K562 (cell line): Measurements from ENCODE around the gene NEK4. TPM values are rescaled to one million over a fixed set of nuclear protein-coding genes. Genes with fewer than 3 reads are reported as not detected.

Source experiments
- ATAC-seq: fragments of 200-7000 bp; cut with Tn5 transposase; 3 replicates; pipeline ENCODE4 v1.9.1; 2020; ENCODE audit warnings: moderate library complexity
- BruUV-seq: library from RNA; stranded (reverse); fragments of 400-500 nt; replicated peaks from 2 replicates; lab custom pipeline; 2021; lab: Mats Ljungman, UMichigan
- CTCF ChIA-PET: fragments of 300-600 bp; formaldehyde crosslinking; extraction: SDS; loops from one replicate; lab custom pipeline; 2021; ENCODE audit warnings: low intra/inter-chr PET ratio; lab: Yijun Ruan, JAX
- POLR2A ChIA-PET: fragments of 300-600, 350-650 bp; sonication (Branson Sonifier 250); formaldehyde crosslinking; extraction: SDS; loops from one replicate; lab custom pipeline; 2021; ENCODE audit warnings: antibody characterized with exemption, inconsistent platforms; lab: Yijun Ruan, JAX
- DNase-seq, 4 experiments: peaks; one replicate each; pipeline versions ENCODE4 v3.0.0 to v3.0.0-alpha.2; 2011 to 2018; ENCODE audit warnings: low spot score in 3 of 4, mixed read lengths in 3 of 4; ENCODE audit errors: extremely low read depth in 1 of 4
- FAIRE-seq: peaks from 2 replicates; lab custom pipeline; 2011; peaks lifted over from hg19 to GRCh38; lab: Jason Lieb, UNC
- H2AFZ ChIP-seq: 2 replicates; pipeline ENCODE4 v1.6.0; 2011; ENCODE audit warnings: low read depth, low read length, control low read depth, inconsistent platforms
- H3K27ac ChIP-seq: fragments of 200-600 bp; 3 replicates; pipeline ENCODE4 v1.8.0; 2011; ENCODE audit warnings: low read depth, mild to moderate bottlenecking, control low read depth, inconsistent platforms, low read length, moderate library complexity, mixed read lengths; ENCODE audit errors: extremely low read depth
- H3K27me3 ChIP-seq, 2 experiments: fragments of 300-600 bp in 1 of 2; 2 replicates in 1 of 2; 3 replicates in 1 of 2; pipeline versions ENCODE4 v1.6.0 to v1.8.0; 2011; ENCODE audit warnings: inconsistent platforms in 2 of 2, low read length in 2 of 2, mild to moderate bottlenecking in 1 of 2, mixed read lengths in 1 of 2, moderate library complexity in 1 of 2; ENCODE audit not compliant: control insufficient read depth in 2 of 2, insufficient read depth in 2 of 2
- H3K36me3 ChIP-seq: fragments of 300-600 bp; 3 replicates; pipeline ENCODE4 v1.8.0; 2011; ENCODE audit warnings: mild to moderate bottlenecking, low read length, inconsistent platforms; ENCODE audit not compliant: control insufficient read depth, insufficient read depth
- H3K4me1 ChIP-seq, 2 experiments: fragments of 200-600 bp in 1 of 2; replicated peaks in 1 of 2; 2 replicates in 1 of 2; 3 replicates in 1 of 2; pipeline versions ENCODE4 v1.5.1 to v1.8.0; 2011; ENCODE audit warnings: inconsistent platforms in 2 of 2, low read length in 2 of 2, mild to moderate bottlenecking in 1 of 2, mixed read lengths in 1 of 2, moderate library complexity in 1 of 2; ENCODE audit not compliant: control insufficient read depth in 2 of 2, insufficient read depth in 2 of 2
- H3K4me2 ChIP-seq: 2 replicates; pipeline ENCODE4 v1.6.1; 2011; ENCODE audit warnings: low read length, control low read depth, inconsistent platforms, mixed read lengths; ENCODE audit not compliant: insufficient read depth
- H3K4me3 ChIP-seq: fragments of 200-600 bp; sonication (generic), shearing (Covaris generic); 2 replicates; pipeline ENCODE4 v1.5.1; 2016; ENCODE audit warnings: control low read depth, inconsistent platforms
- H3K79me2 ChIP-seq: fragments of 200-600 bp; 3 replicates; pipeline ENCODE4 v1.8.0; 2011; ENCODE audit warnings: low read length, inconsistent platforms; ENCODE audit not compliant: control insufficient read depth, insufficient read depth
- H3K9ac ChIP-seq, 2 experiments: 2 replicates each; pipeline versions ENCODE4 v1.6.0 to v1.6.1; 2011; ENCODE audit warnings: low read depth in 2 of 2, low read length in 2 of 2, control low read depth in 1 of 2, inconsistent platforms in 1 of 2, mild to moderate bottlenecking in 1 of 2, mixed read lengths in 1 of 2; ENCODE audit not compliant: insufficient read depth in 1 of 2
- H3K9me1 ChIP-seq: one replicate; pipeline ENCODE4 v1.6.0; 2011; ENCODE audit warnings: inconsistent platforms, mild to moderate bottlenecking, low read length, moderate library complexity; ENCODE audit not compliant: control insufficient read depth, insufficient read depth
- H3K9me3 ChIP-seq: replicated peaks from 2 replicates; pipeline ENCODE4 v1.5.1; 2011; ENCODE audit warnings: low read depth, low read length, inconsistent platforms; ENCODE audit not compliant: control insufficient read depth, insufficient read depth
- H4K20me1 ChIP-seq: replicated peaks from 2 replicates; pipeline ENCODE4 v1.6.1; 2011; ENCODE audit warnings: low read length, inconsistent platforms, mixed read lengths; ENCODE audit not compliant: control insufficient read depth, insufficient read depth
- CAMTA2 ChIP-seq: fragments of 250-450 bp; sonication (Bioruptor Pico); conservative IDR thresholded peaks from 2 replicates; pipeline ENCODE4 v1.5.1; 2022
- EHMT2 ChIP-seq: fragments of 450-650 bp; IDR thresholded peaks from 2 replicates; pipeline ENCODE4 v1.6.1; 2018; ENCODE audit warnings: antibody characterized with exemption
- SPI1 ChIP-seq: IDR thresholded peaks from 2 replicates; pipeline ENCODE4 v1.6.1; 2011; ENCODE audit warnings: low read depth, low read length, control low read depth, borderline replicate concordance
- ZNF274 ChIP-seq: IDR thresholded peaks from 2 replicates; pipeline ENCODE4 v1.6.1; 2011; ENCODE audit warnings: low read depth, mild to moderate bottlenecking, low read length, moderate library complexity, borderline replicate concordance
- ZNF311 ChIP-seq: fragments of 250-450 bp; sonication (Bioruptor Pico); IDR thresholded peaks from 2 replicates; pipeline ENCODE4 v1.4.0; 2020; ENCODE audit warnings: mild to moderate bottlenecking, moderate library complexity
- WGBS: fragments of 100-300 bp; shearing (Covaris generic); methylation state at CpG from one replicate; pipeline ENCODE4 v1.1.6; 2016; ENCODE audit warnings: low coverage, mixed read lengths; ENCODE audit not compliant: insufficient coverage; ENCODE audit errors: missing lambda C conversion rate; 5-methylcytosine and 5-hydroxymethylcytosine counted together
- in situ Hi-C: fragments of 300-500 bp; cut with MboI; formaldehyde crosslinking; loops from 4 replicates; pipeline ENCODE4 v1.15.0; 2018; ENCODE audit warnings: inconsistent platforms, mixed read lengths
- intact Hi-C: fragments of 100-400 bp; cut with micrococcal nuclease; formaldehyde crosslinking; loops from 2 replicates; pipeline ENCODE4 v1.14.2; 2022
- polyA plus RNA-seq, 8 experiments: library from polyadenylated mRNA; depleted of rRNA in 4 of 8; stranded (reverse) in 5 of 8; unstranded in 3 of 8; fragments of >200 nt; fragmentation: Nextera tagmentation in 2 of 8; fragmentation: Illumina TruSeq in 1 of 8; extraction: Ambion mirVana in 2 of 8; extraction: Trizol in 1 of 8; gene quantifications; 2 replicates each; pipeline versions ENCODE4 v1.2.1 to v1.2.3, GENCODE V29; 2011 to 2014; ENCODE audit warnings: inconsistent platforms in 1 of 8, missing spikeins in 1 of 8
- total RNA-seq, 7 experiments: library from RNA; depleted of rRNA in 6 of 7; stranded (reverse); fragments of >200 nt in 6 of 7; fragmentation: Illumina TruSeq in 2 of 7; extraction: Trizol in 2 of 7; gene quantifications; 2 replicates each; pipeline versions ENCODE4 v1.2.1 to v1.2.3, GENCODE V29; 2011 to 2021; ENCODE audit warnings: low replicate concordance in 1 of 7
- TF ChIP-seq, protein P1 (sequence below): fragments of 450-650 bp; conservative IDR thresholded peaks from 2 replicates; pipeline ENCODE4 v1.6.1; 2016; ENCODE audit warnings: missing genetic modification characterization, low read depth, mild to moderate bottlenecking, missing compliant biosample characterization, moderate library complexity

NEK4 gene
- total and polyA plus RNA-seq, 9 of the 15 experiments (the other 6 are each of a cell fraction or from before 2014, with no cell fraction given): 5.8 to 23.1 (median 16.6) TPM

DNA sequence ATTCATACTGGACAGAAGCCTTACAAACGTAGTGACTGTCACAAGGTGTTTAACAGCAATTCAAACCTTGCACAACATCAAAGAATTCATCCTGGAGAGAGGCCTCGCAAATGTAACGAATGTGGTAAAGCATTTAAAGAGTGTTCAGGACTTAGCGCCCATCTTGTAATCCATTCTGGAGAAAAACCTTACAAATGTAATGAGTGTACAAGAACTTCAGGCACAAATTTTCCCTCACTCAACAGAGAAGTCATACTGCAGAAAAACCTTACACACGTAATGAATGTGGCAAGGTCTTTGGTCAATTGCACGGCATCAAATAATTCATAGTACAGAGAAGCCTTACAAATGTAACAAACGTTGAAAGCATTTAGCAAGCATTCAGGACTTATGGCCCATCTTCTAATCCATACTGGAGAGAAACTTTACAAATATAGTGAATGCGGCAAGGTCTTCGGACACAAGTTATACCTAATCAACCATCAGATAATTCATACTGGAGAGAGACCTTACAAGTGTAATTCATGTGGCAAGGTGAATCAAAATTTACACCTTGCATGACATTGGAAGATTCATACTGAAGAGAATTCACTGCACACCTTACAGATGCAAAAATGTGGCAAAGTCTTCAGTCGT lies 37.4 kb downstream of the NEK4 start:
- in situ Hi-C loops (no loop called here), intact Hi-C loops (no loop called here)
- Histone ChIP-seq H3K79me2 (no peaks in the 10 kb centered on the region), H3K36me3 (peaks cover 36% of the 10 kb centered on the region; the same call in 2 of the 3 replicates), H3K4me3 (no peak overlapping the region), H3K27ac (no peak overlapping the region), H3K9me1 (no peaks in the 10 kb centered on the region), H3K9me3 (no peaks in the 10 kb centered on the region; the same call in 1 of the 2 replicates), H4K20me1 (no peaks in the 10 kb centered on the region), H3K4me1 (no peaks in the 10 kb centered on the region)
- DNase-seq: no peak
- 91% methylated on average over 10 of the region's 10 CpGs for WGBS
- POLR2A ChIA-PET: no interaction called here
- TF ChIP-seq ZNF274 (peak; percentile 85), SPI1 (no peak), CAMTA2 (CRISPR knock-in tag) (no peak), ZNF311 (CRISPR knock-in tag) (no peak)
- TF ChIP-seq, all 486 proteins: peak for 1
- ATAC-seq (no peak), FAIRE-seq (no peak)
- H2AFZ ChIP-seq: no peak overlapping the region
- H3K9ac ChIP-seq: no peak overlapping the region
- BruUV-seq: no TSS peak
- no peak overlapping the region for H3K4me2 ChIP-seq
- no peaks in the 10 kb centered on the region for H3K27me3 ChIP-seq
- CTCF ChIA-PET: no interaction called here

DNA sequence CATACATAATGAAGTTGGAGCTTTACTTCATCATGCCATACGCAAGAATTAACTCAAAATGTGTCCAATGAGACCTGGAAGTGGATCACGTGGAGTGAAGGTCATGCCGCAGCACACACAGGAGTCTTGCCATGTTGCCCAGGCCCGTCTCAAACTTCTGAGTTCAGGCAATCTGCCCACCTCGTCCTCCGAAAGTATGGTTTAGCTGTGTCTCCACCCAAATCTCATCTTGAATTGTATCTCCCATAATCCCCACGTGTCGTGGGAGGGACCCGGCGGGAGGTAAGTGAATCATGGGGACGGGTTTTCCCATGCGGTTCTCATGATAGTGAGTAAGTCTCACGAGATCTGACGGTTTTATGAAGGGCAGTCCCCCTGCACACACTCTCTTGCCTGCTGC lies 39.1 kb downstream of the NEK4 start:
- no peak for TF ChIP-seq EHMT2
- TF ChIP-seq, protein P1, sequence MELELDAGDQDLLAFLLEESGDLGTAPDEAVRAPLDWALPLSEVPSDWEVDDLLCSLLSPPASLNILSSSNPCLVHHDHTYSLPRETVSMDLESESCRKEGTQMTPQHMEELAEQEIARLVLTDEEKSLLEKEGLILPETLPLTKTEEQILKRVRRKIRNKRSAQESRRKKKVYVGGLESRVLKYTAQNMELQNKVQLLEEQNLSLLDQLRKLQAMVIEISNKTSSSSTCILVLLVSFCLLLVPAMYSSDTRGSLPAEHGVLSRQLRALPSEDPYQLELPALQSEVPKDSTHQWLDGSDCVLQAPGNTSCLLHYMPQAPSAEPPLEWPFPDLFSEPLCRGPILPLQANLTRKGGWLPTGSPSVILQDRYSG (tag): no peak

More for the DNA sequence above, 39.1 kb downstream of the NEK4 start:
- CTCF ChIA-PET: no interaction called here
- peaks cover 31% of the 10 kb centered on the region; the same call in 2 of the 3 replicates for H3K36me3 ChIP-seq
- POLR2A ChIA-PET: no interaction called here
- BruUV-seq: no TSS peak
- no peak overlapping the region for H3K9ac ChIP-seq
- no peaks in the 10 kb centered on the region for H3K79me2 ChIP-seq
- ATAC-seq: no peak
- no peaks in the 10 kb centered on the region for H4K20me1 ChIP-seq
- H3K27me3 ChIP-seq: no peaks in the 10 kb centered on the region
- WGBS: 97% methylated on average over 9 of the region's 14 CpGs
- H3K4me1 ChIP-seq: no peaks in the 10 kb centered on the region
- DNase-seq: no peak
- H2AFZ ChIP-seq: no peak overlapping the region
- H3K9me3 ChIP-seq: no peaks in the 10 kb centered on the region; the same call in none of the 2 replicates
- in situ Hi-C loops: no loop called here
- no peaks in the 10 kb centered on the region for H3K9me1 ChIP-seq
- no peak overlapping the region for H3K4me2 ChIP-seq
- no peak overlapping the region for H3K27ac ChIP-seq
- no peak overlapping the region for H3K4me3 ChIP-seq
- no peak for FAIRE-seq
- intact Hi-C loops: no loop called here
